A549 (cell line): ENCODE data around the gene SNX25. TPM values are rescaled to one million over a fixed set of nuclear protein-coding genes. Genes with fewer than 3 reads are reported as not detected.
A peak's percentile ranks its signal among the peaks of the same experiment; 100 is the strongest.

Experiments
- ATAC-seq, 2 experiments: fragments of 200-7000 bp in 1 of 2; fragments of >200 bp in 1 of 2; cut with Nextera tagmentation in 1 of 2; cut with Tn5 transposase in 1 of 2; 3 replicates each; pipeline versions ENCODE4 v1.8.0 to v1.9.1; 2018 to 2020; ENCODE audit warnings: mild to moderate bottlenecking in 1 of 2, moderate library complexity in 1 of 2
- CTCF ChIA-PET: fragments of 300-600 bp; sonication (Branson Sonifier 250); formaldehyde crosslinking; extraction: SDS; loops from one replicate; lab custom pipeline; 2021; ENCODE audit warnings: antibody characterized with exemption, inconsistent platforms; lab: Yijun Ruan, JAX
- POLR2A ChIA-PET: fragments of 350-600 bp; formaldehyde crosslinking; extraction: SDS; loops from one replicate; lab custom pipeline; 2021; ENCODE audit warnings: antibody characterized with exemption, inconsistent platforms; lab: Yijun Ruan, JAX
- DNase-seq, 2 experiments: peaks; one replicate each; pipeline versions ENCODE4 v3.0.0 to v3.0.0-alpha.2; 2011 to 2016; ENCODE audit warnings: low read depth in 1 of 2, low spot score in 1 of 2
- FAIRE-seq: peaks from 2 replicates; lab custom pipeline; 2011; peaks lifted over from hg19 to GRCh38; lab: Jason Lieb, UNC
- H3K27ac ChIP-seq, 2 experiments: fragments of >200 bp; sonication (Bioruptor Twin); formaldehyde crosslinking; 3 replicates each; pipeline ENCODE4 v1.5.1; 2016 to 2017
- H3K4me1 ChIP-seq: fragments of >200 bp; sonication (Bioruptor Twin); formaldehyde crosslinking; 3 replicates; pipeline ENCODE4 v1.6.1; 2016
- H3K4me2 ChIP-seq: fragments of >200 bp; sonication (Bioruptor Twin); formaldehyde crosslinking; 3 replicates; pipeline ENCODE4 v1.6.1; 2016
- H3K4me3 ChIP-seq: fragments of >200 bp; sonication (Bioruptor Twin); formaldehyde crosslinking; 3 replicates; pipeline ENCODE4 v1.5.1; 2016
- H3K9me3 ChIP-seq: fragments of >200 bp; sonication (Bioruptor Twin); formaldehyde crosslinking; 3 replicates; pipeline ENCODE4 v1.6.1; 2016
- BHLHE40 ChIP-seq: IDR thresholded peaks from 2 replicates; pipeline ENCODE4 v1.6.1; 2012; ENCODE audit warnings: low read depth, low read length, inconsistent platforms
- CBX2 ChIP-seq: fragments of 200-600 bp; sonication (generic); IDR thresholded peaks from 2 replicates; pipeline ENCODE4 v1.6.1; 2016; ENCODE audit warnings: low read depth, mild to moderate bottlenecking, borderline replicate concordance
- CHD4 ChIP-seq: fragments of 200-600 bp; sonication (generic); IDR thresholded peaks from 2 replicates; pipeline ENCODE4 v1.6.1; 2016; ENCODE audit warnings: antibody characterized with exemption, mild to moderate bottlenecking, borderline replicate concordance
- EHMT2 ChIP-seq: fragments of 200-600 bp; sonication (generic); IDR thresholded peaks from 2 replicates; pipeline ENCODE4 v1.6.1; 2016; ENCODE audit warnings: antibody characterized with exemption, low read depth, mild to moderate bottlenecking, moderate library complexity
- ESRRA ChIP-seq: fragments of 150-350 bp; IDR thresholded peaks from 2 replicates; pipeline ENCODE4 v1.6.1; 2014; ENCODE audit warnings: mild to moderate bottlenecking, low read length, borderline replicate concordance
- FOSB ChIP-seq: fragments of 250-450 bp; sonication (Bioruptor Pico); IDR thresholded peaks from 2 replicates; pipeline ENCODE4 v1.5.0; 2020; ENCODE audit warnings: mild to moderate bottlenecking, moderate library complexity
- FOXS1 ChIP-seq: fragments of 250-450 bp; sonication (Bioruptor Pico); IDR thresholded peaks from 2 replicates; pipeline ENCODE4 v1.5.0; 2020; ENCODE audit warnings: mild to moderate bottlenecking, moderate library complexity
- HES2 ChIP-seq: fragments of >200 bp; sonication (Bioruptor Twin); formaldehyde crosslinking; IDR thresholded peaks from 2 replicates; pipeline ENCODE4 v1.6.1; 2016
- HMGXB4 ChIP-seq: fragments of 250-450 bp; sonication (Bioruptor Pico); IDR thresholded peaks from 2 replicates; pipeline ENCODE4 v1.5.0; 2021; ENCODE audit warnings: mild to moderate bottlenecking, moderate library complexity, borderline replicate concordance
- HOXA7 ChIP-seq: fragments of 250-450 bp; sonication (Bioruptor Pico); IDR thresholded peaks from 2 replicates; pipeline ENCODE4 v1.5.0; 2020; ENCODE audit warnings: mild to moderate bottlenecking, moderate library complexity
- HOXB13 ChIP-seq: fragments of 250-450 bp; sonication (Bioruptor Pico); IDR thresholded peaks from 2 replicates; pipeline ENCODE4 v1.5.0; 2020; ENCODE audit warnings: low read depth, mild to moderate bottlenecking, moderate library complexity
- JUN ChIP-seq, 2 experiments: fragments of >200 bp; sonication (Bioruptor Twin); formaldehyde crosslinking; IDR thresholded peaks; 2 replicates in 1 of 2; 3 replicates in 1 of 2; pipeline ENCODE4 v1.6.1; 2016 to 2017
- JUNB ChIP-seq: fragments of >200 bp; sonication (Bioruptor Twin); formaldehyde crosslinking; IDR thresholded peaks from 2 replicates; pipeline ENCODE4 v1.6.1; 2016
- KDM1A ChIP-seq: fragments of 200-600 bp; sonication (generic); IDR thresholded peaks from 2 replicates; pipeline ENCODE4 v1.6.1; 2016; ENCODE audit warnings: low read depth, mild to moderate bottlenecking
- KDM5A ChIP-seq: fragments of 200-600 bp; sonication (generic); IDR thresholded peaks from 2 replicates; pipeline ENCODE4 v1.6.1; 2016; ENCODE audit warnings: antibody characterized with exemption, mild to moderate bottlenecking
- MAFK ChIP-seq: fragments of 450-650 bp; IDR thresholded peaks from 2 replicates; pipeline ENCODE4 v1.6.1; 2014; ENCODE audit not compliant: partially characterized antibody
- NFE2L2 ChIP-seq: fragments of 150-350 bp; conservative IDR thresholded peaks from 2 replicates; pipeline ENCODE4 v1.6.1; 2014; ENCODE audit warnings: low read length
- PHF8 ChIP-seq: fragments of 200-600 bp; sonication (generic); IDR thresholded peaks from 2 replicates; pipeline ENCODE4 v1.6.1; 2016; ENCODE audit warnings: low read depth, mild to moderate bottlenecking, antibody characterized with exemption, moderate library complexity, borderline replicate concordance
- RAD21 ChIP-seq, 2 experiments: fragments of >200 bp in 1 of 2; sonication (Bioruptor Twin) in 1 of 2; formaldehyde crosslinking in 1 of 2; IDR thresholded peaks in 1 of 2; conservative IDR thresholded peaks in 1 of 2; 2 replicates in 1 of 2; 3 replicates in 1 of 2; pipeline ENCODE4 v1.6.1; 2012 to 2018; ENCODE audit warnings: inconsistent platforms in 1 of 2
- RARB ChIP-seq: fragments of 250-450 bp; sonication (Bioruptor Pico); IDR thresholded peaks from 2 replicates; pipeline ENCODE4 v1.8.0; 2021; ENCODE audit warnings: mild to moderate bottlenecking, moderate library complexity
- TP53 ChIP-seq: fragments of 250-450 bp; sonication (Bioruptor Pico); IDR thresholded peaks from 2 replicates; pipeline ENCODE4 v1.5.0; 2021; ENCODE audit warnings: mild to moderate bottlenecking, moderate library complexity
- WGBS: methylation state at CpG from one replicate; pipeline ENCODE4 v1.1.6; 2017; ENCODE audit errors: missing lambda C conversion rate; 5-methylcytosine and 5-hydroxymethylcytosine counted together
- polyA plus RNA-seq, 4 experiments: library from polyadenylated mRNA; depleted of rRNA in 3 of 4; stranded (reverse); fragments of >200 nt; fragmentation: RNase III in 1 of 4; extraction: RNeasy Plus Mini Kit Qiagen cat#74134 plus additional on column Dnase treatment in 1 of 4; gene quantifications; 2 replicates in 3 of 4; 3 replicates in 1 of 4; pipeline ENCODE4 v1.2.3, GENCODE V29; 2011 to 2017

Gene SNX25
- polyA plus RNA-seq, 2 of the 4 experiments (the other 2 are of a cell fraction) = 10.1 to 13.0 TPM

GRCh38 chr4:185352741-185353140, 143.3 kb downstream of the SNX25 start (continued):
- no peak for TF ChIP-seq HES2
- TF ChIP-seq HMGXB4 (CRISPR knock-in tag) = no peak

- DNase-seq (no peak), ATAC-seq (no peak), FAIRE-seq (no peak)
- CTCF ChIA-PET = no interaction called here
- no peak for TF ChIP-seq JUN (IDR thresholded peaks at IDR 0.05)
- no peak for TF ChIP-seq KDM5A
- no peak for TF ChIP-seq HMGXB4 (CRISPR knock-in tag)
- TF ChIP-seq ESRRA = no peak
- TF ChIP-seq CHD4 = no peak
- no peak for TF ChIP-seq RARB (CRISPR knock-in tag)
- no peak for TF ChIP-seq EHMT2
- TF ChIP-seq JUNB = no peak
- no peak for TF ChIP-seq HOXA7 (CRISPR knock-in tag)
- TF ChIP-seq HOXB13 = no peak
- no peak for TF ChIP-seq RAD21 (conservative IDR thresholded peaks at IDR 0.05 in 1 of 2, IDR thresholded peaks at IDR 0.05 in 1 of 2)
- TF ChIP-seq FOXS1 (CRISPR knock-in tag) = no peak
- no peak for TF ChIP-seq PHF8
- no peak for TF ChIP-seq BHLHE40
- no peak for TF ChIP-seq NFE2L2
- no peak for TF ChIP-seq TP53 (CRISPR knock-in tag)
- TF ChIP-seq FOSB (CRISPR knock-in tag) = no peak
- H3K27ac ChIP-seq = peak overlapping the region in 1 of 2 experiments; percentile 70; a peak in 3 of 6 replicates
- H3K4me2 ChIP-seq = no peak overlapping the region
- 95% methylated on average over 5 of the region's 5 CpGs for WGBS
- POLR2A ChIA-PET = interaction anchor here (0.6 kb wide), 2 partner anchors 39 to 74 kb away, joined by 3 to 4 read pairs; partner anchors contain the start of gene LRP2BP
- no peak overlapping the region for H3K4me3 ChIP-seq
- peaks cover 26% of the 10 kb centered on the region for H3K4me1 ChIP-seq
- H3K9me3 ChIP-seq = no peaks in the 10 kb centered on the region
These were observed 147.8 kb downstream of the SNX25 start for GRCh38 chr4:185357211-185357610.

GRCh38 chr4:185357733-185358440, 148.5 kb downstream of the SNX25 start:
- ChIA-PET CTCF (no interaction called here), POLR2A (interaction anchor here (0.5 to 1.3 kb wide), 4 partner anchors 38 to 73 kb away, joined by 3 to 7 read pairs (median 4); partner anchors contain the start of genes ANKRD37 and LRP2BP)
- FAIRE-seq = no peak
- DNase-seq = no peak
- Histone ChIP-seq H3K27ac (peak overlapping the region; percentile 70 to 73), H3K4me1 (peaks cover 26% of the 10 kb centered on the region), H3K9me3 (no peaks in the 10 kb centered on the region), H3K4me2 (peak overlapping the region; percentile 63), H3K4me3 (no peak overlapping the region)
- WGBS = 81% methylated on average over 7 of the region's 7 CpGs
- no peak for TF ChIP-seq KDM1A
- TF ChIP-seq MAFK = no peak
- no peak for TF ChIP-seq CBX2
- TF ChIP-seq HOXB13 = no peak
- ATAC-seq = no peak; a peak in 1 of 6 replicates
